Skin of body (tissue), 2 donors: ENCODE measurements around the gene ARHGAP32. TPM values are rescaled to one million over a fixed set of nuclear protein-coding genes. Genes with fewer than 3 reads are reported as not detected.

Experiments used
- DNase-seq: peaks from one replicate; lab custom pipeline; 2025; lab: John Stamatoyannopoulos, UW
- total RNA-seq: library from RNA; depleted of rRNA; stranded (reverse); fragments of >200 nt; gene quantifications from one replicate; pipeline ENCODE4 v1.2.3, GENCODE V29; 2014

Gene ARHGAP32
- total RNA-seq, 1 donor from 2014 or later = 37.7 TPM

DNA sequence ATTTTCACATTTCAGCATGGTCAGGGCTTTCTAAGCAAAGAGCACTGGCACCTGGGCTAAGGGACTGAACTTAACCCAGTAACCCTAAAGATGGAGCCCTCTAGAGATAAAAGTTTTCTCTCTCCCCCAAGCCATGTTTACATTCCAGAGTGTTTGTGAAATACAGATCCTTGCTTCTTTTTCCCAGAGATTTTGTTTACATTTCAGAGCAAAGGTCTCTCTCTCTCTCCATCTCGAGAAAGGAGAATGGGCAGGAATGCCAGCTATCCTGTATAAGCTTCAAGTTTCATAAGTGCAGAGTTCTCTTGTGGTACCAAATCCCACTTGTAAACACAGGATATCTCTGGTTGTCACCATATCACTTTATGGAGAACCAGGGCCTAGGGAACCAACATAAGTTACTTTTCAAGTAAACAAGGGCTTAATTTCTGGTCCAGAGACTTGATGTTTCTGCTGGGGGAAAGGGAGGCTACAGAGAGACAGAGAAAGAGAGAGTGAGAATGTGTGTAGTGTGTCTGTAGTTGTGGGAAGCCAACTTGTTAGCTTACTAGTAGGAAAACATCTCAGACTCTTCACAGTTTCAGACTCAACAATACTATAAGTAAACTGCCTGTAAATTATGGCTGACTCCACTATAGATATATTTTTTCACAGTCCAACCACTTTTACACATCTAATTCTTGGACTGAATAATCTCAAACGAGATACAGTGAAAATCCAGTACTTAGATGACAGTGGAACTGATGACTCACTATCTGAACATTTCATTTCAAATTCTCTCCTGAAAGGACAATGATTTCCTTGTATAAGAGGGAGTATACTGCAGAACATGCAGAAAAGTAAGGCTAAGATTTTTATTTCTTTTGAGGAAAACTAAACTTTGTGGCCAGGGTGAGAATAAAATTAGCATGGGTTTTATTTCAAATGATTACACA, 76.2 kb downstream of the ARHGAP32 start:
- DNase-seq = no peak

DNA sequence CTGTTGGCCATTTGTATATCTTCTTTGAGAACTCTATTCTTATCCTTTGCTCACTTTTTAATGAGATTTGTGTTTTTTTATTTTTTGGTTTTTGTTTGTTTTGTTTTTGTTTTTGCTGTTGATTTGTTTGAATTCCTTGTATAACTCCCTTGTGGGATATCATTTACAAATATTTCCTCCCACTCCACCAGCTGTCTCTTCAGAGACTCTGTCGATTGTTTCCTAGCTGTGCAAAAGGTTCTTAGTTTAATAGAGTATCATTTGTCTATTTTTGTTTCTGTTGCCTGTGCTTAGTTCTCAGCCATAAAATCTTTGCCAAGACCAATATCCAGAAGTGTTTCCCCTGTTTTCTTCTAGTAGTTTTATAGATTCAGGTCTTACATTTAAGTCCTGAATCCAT, 82.4 kb downstream of the ARHGAP32 start:
- DNase-seq = no peak

DNA sequence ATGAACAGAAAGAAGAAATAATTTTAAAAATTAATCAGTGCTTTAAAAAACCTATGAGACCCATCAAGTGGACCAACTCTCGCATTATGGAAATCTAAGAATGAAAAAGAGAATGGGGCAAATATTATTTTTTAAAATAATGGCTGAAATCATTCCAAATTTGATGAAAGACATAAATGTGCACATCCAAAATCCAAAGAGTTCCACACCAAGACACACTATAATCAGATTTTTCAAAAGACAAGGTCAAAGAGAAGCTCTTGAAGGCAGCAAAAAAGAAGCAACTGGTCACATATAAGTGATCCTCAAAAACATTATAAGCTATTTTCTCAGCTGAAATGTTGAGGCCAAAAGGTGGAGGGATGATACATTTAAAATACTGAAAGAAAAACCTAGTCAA, 85.3 kb downstream of the ARHGAP32 start:
- no peak for DNase-seq

DNA sequence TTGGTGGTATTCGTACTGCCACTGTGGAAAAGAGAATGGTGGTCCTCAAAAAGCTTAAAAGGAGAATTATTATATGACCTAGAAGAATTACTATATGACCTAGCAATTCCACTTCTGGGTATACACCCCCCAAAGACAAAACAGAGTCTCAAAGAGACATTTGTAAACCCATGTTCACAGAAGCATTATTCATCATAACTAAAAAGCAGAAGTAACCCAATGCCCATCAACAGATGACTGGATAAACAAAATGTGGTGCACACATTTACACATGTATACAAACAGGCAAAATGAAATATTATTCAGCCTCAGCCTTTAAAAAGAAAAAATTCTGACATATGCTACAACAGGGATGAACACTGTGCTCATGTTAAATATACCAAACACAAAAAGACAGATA, 89.4 kb downstream of the ARHGAP32 start:
- no peak for DNase-seq

DNA sequence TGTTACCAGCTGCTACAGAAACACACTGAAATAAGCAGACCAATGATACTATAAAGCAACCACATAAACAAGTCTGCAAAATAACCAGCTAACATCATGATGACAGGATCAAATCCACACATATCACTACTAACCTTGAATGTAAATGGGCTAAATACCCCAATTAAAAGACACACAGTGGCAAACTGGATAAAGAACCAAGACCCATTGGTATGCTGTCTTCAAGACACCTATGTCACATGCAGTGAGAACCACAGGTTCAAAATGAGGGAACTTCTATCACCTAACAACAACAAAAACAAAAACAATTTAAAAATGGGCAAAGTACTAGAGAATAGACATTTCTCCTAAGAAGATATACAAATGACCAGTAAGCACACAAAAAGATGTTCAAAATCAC, 89.9 kb downstream of the ARHGAP32 start:
- no peak for DNase-seq

DNA sequence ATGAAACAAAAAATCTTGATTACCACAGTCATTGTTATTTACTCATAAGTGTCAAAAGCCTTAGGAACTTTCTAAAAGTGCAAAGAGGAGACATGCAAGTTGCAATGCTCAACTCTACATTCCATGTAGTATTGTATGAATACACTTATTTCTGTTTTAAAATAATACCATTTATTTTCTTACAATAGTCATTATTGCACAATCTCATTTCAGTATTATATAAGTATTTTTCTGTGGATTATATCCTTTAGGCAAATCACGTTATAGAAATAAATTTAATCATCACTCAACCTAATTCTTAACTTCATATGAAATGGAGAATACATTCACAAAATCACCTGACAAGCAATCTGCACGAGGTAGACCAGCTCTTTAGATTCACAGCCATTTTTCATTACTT, 98.8 kb downstream of the ARHGAP32 start:
- no peak for DNase-seq

DNA sequence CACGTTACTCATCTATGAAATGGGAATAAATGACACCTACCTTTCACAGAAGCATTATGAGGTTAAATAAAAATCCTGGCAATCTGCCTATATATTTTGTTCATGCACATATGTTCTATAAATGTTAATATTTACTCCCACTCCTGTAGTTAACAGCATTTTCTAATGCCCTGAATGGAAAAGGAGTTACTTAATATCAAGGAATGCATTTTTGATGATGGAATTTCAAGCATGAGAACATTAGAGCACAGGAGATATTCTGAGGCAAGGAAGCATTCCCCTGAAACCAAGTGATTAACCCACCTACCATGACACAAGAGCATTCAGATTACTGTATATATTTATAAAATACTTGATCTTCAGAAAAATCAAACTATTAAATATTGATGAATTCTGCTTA, 102.1 kb downstream of the ARHGAP32 start:
- no peak for DNase-seq

DNA sequence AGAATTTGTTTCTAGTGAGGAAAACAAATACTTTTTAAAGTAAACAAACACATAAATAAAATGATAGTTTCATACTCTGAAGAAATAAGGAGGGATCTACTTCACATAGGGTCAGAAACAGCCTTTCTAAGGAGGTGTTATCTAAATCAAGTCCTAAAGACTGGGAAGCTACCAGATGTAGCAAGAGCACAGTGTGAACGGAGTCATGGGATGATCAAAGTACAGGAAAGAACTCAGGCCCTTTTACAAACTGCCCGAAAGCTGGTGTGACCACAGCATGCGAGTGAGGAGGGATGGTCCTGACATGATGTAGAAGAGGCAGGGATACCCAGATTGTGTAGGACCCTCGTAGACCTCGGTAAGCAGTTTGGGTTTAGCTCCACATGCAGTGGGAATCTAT, 102.8 kb downstream of the ARHGAP32 start:
- DNase-seq = no peak

DNA sequence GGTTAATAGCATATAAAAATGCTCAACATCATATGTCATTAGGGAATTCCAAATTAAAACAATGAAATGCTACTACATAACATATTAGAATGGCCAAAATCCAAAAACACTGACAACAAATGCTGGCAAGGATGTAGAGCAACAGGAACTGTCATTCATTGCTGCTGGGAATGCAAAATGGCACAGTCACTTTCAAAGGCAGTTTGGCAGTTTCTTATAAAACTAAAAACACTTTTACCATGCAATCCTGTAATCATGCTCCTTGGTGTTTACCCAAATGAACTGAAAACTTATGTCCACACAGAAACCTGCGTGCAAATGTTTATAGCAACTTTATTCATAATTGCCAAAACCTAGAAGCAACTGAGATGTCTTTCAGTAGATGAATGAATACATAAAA, 105.1 kb downstream of the ARHGAP32 start:
- no peak for DNase-seq

DNA sequence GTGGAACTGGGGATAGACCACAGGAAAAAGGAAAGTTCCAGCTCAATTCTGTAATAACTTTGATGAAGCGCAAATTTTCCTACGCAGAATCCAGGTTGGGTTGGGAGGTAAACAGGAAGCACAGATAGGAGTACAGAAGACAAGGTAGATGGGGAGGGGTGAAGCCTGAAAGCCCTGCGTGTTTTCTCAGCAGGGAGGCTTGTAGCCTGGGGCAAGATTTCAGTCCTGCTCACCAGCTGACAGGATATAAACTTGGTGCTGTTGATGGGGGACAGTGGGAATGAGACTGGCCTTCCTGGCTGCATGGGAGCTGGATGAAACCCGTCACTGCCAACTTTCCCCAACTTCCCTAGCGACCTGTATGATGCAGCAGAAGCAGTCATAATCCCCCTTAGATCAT, 114.9 kb downstream of the ARHGAP32 start:
- no peak for DNase-seq

DNA sequence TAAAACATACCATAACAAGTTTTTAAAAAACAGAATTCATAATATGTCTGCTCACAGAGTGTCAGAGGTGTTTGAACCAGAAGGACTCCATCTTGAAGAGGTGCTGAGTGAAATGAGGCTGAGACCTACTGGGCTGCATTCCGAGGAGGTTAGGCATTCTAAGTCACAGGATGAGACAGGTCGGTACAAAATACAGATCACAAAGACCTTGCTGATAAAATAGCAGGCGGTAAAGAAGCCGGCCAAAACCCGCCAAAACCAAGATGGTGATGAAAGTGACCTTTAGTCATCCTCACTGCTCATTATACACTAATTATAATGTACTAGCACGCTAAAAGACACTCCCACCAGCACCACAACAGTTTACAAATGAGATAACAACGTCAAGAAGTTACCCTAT, 116.4 kb downstream of the ARHGAP32 start:
- DNase-seq = no peak

DNA sequence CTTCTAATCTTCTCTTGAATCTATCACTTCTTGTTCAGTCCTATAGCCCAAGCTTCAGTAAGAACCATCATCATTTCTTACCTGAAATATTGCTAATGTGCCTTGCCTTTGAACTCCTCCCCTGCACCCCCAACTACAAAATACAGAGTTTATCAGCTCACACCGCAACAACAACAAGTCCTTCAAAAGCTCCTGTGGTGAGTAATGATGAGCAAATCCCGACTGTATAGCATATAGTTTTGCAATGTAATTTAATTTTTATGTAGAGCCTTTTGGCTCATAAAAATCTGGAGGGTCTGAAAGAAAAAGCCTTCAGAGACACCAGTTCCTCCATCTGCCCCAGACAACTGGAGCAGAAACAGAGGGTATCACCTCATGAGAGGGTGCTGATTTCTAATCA, 124.7 kb downstream of the ARHGAP32 start:
- no peak for DNase-seq

DNA sequence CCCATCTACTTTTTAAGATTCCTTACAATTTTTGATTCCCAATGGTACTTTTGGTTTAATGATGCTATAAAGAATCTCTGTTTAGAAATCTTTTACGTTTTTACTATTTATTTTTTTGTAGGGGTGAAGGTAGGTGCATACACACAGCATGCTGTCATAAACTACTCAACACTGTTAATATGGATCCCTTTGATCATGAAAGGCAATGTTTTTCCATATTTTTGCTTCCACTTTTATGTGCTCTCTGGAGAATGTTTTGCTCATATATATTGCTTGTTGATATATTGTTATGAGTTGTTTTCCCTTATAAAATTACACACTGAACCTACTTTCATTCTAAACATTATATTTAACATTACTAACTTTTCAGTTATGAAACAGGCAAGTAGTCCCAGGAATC, 125.9 kb downstream of the ARHGAP32 start:
- no peak for DNase-seq

DNA sequence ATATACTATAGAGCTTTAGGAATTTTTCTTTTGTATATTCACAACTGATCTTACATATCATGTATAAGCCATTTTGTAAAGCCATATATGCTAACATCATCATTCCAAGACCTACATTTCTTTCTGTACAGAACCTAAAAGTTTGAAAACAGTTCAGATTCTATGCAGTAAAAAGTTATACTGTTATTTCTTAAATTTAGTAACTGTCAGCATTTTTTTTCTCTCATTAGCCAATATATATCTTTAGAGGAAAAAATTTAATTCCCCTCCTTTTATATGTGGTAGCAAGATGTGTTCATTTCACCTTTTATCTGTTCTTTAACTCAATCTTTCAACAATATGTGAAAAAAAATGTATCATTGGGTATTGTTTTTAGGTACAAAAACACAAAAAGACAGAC, 129.0 kb downstream of the ARHGAP32 start:
- no peak for DNase-seq

DNA sequence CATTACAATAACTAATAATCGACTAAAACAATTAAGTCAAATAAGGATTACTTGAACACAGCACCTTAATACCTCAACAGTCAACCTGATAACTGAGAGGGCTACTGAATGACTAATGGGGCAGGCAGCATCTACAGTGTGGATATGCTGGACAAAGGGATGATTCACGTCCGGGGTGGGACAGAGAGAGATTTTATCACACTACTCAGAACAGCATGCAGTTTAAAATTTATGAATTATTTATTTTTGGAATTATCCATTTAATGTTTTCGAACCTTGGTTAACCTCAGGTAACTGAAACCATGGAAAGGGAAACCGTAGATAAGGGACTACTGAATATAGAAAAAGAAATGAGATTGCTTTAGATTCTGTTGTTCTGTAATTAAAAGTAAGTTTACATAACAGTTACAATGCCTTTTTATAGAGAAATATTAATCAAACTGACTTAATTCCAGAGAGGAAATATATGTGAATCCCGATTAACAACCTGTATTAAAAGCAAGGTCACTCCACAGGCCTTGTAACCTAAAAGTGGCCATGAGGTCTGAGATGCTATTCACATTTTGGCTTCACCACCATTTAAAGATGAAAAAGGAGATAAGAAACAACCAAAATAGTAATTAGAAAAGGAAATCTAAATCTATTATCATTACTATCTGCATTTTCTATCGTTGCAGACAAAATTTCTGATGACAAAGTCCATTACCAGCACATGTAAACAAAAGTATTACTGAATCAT, 130.5 kb downstream of the ARHGAP32 start:
- no peak for DNase-seq

DNA sequence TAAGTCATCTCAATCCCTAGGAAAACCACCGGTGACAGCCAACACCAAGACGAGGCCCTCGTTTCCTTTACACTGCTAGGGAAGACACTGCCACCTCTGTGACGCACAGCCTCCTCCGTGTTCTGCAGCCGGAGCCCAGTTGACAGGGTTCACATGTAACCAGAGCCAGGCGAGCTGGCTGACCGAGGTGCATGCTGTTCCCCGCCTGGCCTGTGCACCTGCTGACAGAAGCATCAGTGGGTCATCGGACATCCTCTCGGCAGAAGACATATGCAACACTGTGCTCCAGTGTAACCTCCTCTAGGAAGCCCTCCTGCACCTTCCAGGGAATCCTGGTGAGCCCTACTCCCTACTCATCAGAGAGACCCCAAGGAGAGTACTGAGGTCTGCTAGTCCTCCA, 135.2 kb downstream of the ARHGAP32 start:
- DNase-seq = no peak

DNA sequence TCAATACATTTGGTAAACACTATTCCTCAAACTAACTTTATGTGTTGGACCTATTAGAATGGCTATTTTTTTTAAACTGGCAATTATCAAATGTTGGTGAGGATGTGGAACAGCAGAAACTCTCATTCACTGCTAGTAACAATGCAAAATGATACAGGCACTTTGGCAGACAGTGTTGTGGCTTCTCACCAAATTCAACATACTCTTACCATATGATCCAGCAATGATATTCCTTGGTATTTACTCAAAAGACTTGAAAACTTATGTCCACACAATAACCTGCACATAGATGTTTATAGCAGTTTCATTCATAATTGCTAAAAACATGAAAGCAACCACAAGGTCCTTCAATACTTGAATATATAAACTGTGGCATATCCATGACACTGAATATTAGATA, 136.9 kb downstream of the ARHGAP32 start:
- DNase-seq = no peak

DNA sequence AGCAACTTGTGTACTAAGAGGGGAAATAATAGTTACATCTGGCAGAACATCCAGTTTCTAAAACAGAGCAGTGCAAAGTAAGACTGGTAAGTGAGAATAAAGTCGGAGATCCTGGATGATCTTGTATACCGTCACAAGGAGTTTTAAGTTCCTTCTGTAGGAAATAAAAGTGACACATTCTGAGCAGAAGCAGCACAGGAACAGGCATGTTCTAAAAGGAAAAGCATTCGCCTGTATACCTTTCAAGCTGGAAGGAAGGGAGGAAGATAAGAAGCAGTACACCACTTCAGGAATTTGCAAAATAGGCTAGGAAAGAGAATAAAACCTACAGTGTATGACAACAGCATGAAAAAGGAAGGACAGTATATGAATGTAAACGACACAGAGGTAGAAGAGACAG, 143.2 kb downstream of the ARHGAP32 start:
- no peak for DNase-seq

DNA sequence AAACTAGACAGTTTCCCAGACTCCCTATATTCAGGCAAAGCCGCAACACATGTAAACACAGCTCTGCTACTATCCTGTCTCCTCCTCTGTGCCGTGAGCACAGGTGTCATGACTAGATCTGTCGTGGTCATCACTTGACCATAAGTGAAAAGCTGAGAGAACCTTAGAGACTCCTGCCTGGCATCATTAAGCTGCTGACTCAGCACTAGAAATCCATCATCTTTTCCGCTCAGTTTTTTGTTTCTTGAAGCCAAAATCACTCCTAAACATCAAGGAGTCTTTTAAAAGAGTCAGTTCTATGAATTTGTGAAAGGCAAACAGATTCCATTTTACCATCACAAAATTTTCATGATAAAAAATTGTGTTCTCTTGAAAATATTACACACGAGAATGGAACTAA, 147.0 kb downstream of the ARHGAP32 start:
- DNase-seq = no peak

DNA sequence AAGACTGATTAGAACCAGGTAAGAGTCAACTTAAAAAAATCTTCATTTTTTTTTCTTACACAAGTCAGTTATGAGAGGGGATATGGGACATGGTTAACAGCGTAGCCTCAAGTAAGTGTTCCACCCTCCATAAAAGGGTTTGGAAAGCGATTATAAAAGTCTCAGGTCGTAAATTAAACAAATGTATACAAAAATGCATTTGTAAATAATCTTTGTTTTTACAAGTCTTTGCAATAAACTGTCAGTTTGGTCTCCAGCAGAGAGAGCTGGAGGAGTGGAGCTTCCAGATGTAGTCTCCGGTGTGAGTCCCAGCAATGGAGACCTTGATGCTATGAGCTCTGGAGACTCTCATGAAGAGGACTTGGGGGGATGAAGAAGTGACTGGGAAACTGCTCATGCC, 149.6 kb downstream of the ARHGAP32 start:
- DNase-seq = no peak

DNA sequence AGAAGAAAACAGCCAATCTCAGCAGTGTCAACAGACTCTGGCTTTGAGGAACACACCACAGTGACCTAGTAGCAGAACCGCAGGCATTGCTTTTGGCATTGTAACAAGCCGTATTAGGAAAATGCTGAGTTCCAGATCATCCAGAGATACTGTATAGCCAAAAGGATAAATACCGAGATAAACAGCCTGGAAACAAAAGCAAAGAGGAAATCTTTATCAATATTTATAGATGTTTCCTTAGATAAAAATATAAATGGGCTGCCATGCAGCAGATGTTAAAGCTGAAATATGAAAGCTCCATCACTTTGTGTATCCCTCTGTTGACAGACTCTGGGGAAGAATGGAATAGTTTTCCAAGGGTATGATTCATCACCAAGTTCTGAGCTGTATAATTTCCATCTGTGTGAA, 150.5 kb downstream of the ARHGAP32 start:
- DNase-seq = peak; percentile 87

DNA sequence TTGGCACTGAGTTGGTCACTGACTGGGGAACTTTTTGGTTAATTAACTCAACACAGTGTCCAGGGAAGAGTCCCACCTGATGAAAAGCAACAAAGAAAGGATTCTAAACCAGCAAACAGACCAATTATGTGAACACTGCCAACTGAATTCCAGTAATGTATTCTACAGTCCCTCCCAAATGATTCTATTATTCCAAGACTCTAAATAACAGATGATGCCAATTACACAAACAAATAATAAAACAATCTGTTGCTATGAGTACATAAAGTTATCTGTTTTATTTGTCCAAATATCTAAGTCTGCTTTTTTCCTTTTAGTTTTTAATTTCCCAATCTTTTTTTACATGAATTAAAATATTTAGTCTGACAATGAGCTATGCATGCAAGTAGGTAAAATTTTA, 151.2 kb downstream of the ARHGAP32 start:
- DNase-seq = peak; percentile 67

DNA sequence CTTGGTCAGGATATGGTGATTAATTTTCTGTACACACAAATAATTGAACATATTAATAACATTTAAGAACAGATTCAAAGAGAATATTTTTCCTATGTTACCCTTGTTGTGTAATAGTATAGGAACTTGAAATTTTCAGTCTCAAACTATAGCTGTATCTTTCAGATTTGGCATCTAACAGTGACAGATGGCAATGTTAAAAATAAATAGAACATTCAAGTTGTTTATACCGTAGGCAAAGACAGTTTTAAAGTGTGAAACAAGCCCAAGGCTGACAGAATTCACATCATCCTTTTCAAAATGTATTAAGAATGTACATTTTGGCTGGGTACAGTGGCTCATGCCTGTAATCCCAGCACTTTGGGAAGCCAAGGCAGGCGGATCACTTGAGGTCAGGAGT, 156.9 kb downstream of the ARHGAP32 start:
- DNase-seq = no peak
